K562 treated with DMSO at 1 percent for 4 hours (cell line): ENCODE results near the gene TCF19. TPM values are rescaled to one million over a fixed set of nuclear protein-coding genes. Genes with fewer than 3 reads are reported as not detected.

ENCODE experiments used
- total RNA-seq: library from RNA; unstranded; fragments of 300-600 nt; gene quantifications from 2 replicates; pipeline ENCODE4 v1.2.3, GENCODE V29; 2022; ENCODE audit not compliant: insufficient read depth

Gene TCF19, protein sequence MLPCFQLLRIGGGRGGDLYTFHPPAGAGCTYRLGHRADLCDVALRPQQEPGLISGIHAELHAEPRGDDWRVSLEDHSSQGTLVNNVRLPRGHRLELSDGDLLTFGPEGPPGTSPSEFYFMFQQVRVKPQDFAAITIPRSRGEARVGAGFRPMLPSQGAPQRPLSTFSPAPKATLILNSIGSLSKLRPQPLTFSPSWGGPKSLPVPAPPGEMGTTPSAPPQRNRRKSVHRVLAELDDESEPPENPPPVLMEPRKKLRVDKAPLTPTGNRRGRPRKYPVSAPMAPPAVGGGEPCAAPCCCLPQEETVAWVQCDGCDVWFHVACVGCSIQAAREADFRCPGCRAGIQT
- 51.6 and 53.6 TPM in 2 replicates for total RNA-seq

DNA sequence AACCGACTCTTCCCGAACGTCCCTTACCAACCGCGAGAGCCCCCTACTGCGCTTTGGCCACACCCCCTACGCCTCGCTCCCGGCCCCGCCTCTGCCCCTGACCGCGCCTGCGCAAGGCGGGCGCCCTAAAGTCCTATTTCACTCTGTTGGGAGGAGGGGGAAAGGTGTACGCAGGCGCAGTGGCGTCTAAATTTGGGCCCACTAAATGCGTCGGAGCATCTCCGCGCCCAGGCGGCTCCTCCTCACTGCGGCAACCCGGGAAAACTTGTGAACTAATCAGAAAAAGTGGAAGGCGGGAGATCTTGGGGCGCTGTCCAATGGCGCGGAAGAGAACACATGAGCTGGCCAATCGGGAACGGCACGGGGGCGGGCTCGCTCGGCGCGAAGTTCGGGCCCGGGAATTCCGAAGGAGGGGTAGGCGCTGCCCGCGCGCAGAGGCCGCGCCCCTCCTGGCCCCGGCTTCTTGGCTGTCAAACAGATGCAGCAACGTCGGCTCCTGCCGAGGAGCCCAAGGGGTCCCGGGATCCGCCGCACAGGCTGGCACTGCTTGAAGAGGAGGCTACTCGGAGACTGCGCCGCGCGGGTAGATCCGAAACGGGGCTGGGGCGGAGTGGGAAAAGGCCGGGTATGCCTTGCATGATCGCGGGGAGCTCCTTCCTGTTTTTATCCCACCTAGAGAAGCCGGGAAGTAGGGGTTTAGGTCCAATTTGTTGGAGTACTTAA, at the start of gene TCF19:
Gene TCF19, plus strand, starts transcription at position 450 of the 723 bp plus-strand sequence. CDS start 881 bp downstream, outside the sequence.

GRCh38 chr6:31112478-31112877, 45.9 kb upstream of the TCF19 start, which contains the start of gene C6orf15:
Gene C6orf15 (minus strand): TSS chr6:31112575. CDS start chr6:31112555, 20 bp downstream.

DNA sequence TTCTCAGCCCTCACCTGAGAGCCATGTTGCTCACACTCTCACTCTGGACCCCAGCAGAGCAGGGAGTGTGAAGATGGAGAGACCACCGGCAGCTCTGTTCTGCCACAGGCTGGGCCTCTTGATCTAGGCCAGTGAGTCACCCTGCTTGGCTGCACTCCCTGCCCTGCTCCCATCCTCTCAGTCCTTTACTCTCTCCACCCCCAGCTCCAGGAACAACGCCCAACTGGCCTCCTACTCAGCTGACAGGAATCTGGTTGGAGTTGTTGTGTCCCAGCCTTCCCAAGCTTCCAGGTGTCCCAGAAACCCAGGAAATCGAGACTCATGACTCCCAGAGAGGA, 43.9 kb upstream of the TCF19 start, which contains the start of gene PSORS1C1:
Gene PSORS1C1, plus strand, starts transcription at position 260 of the 338 bp plus-strand sequence. CDS start 14,833 bp downstream, outside the sequence.

DNA sequence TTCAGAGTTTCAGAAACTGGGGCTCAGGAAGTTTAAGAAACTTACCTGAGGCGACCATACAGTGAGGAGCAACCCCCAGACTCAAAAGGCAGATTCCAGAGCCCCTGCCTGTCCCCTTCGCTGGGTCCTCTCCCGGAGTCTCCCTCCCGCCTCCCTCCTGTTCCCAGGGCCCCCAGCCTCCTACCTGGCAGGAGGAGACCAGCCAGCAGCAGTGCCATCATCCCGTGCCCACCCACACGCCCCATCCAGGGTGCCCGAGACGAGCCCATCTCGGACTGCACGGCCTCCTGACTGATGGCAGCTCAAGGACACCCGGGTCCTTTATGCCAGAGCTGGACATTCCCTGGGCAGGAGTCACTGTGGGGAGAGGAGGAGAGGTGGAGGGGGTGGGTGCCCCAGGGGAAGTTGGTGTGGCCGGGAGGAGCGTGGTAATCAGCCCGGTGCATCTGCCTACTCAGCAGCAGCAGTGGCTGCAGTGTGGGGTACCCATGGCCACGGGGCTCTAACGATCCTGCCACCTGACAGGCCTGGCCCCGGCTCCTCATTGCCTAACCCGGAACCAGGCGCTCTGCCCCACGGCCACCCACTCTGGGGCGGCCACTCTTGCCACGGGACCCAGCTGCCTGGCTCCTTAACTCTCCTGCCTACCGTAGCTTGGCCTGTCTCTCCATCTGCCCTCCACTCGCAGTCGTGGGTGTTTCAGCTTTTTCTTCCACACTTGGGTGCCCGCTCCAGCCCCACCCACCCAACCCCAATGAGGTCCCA, 38.1 kb upstream of the TCF19 start, which contains the start of gene CDSN:
Gene CDSN, minus strand, starts transcription at position 296 of the 765 bp plus-strand sequence. Its CDS starts 27 bp downstream, at position 269.

GRCh38 chr6:31138982-31139381, 19.4 kb upstream of the TCF19 start, which contains the start of gene PSORS1C2:
Gene PSORS1C2 (minus strand): TSS chr6:31139066. CDS start chr6:31139026, 40 bp downstream.

GRCh38 chr6:31157513-31158139, 763 bp upstream of the TCF19 start, which contains the start of gene CCHCR1:
Gene CCHCR1 (minus strand): TSS chr6:31157802. CDS start chr6:31157600, 202 bp downstream.

DNA sequence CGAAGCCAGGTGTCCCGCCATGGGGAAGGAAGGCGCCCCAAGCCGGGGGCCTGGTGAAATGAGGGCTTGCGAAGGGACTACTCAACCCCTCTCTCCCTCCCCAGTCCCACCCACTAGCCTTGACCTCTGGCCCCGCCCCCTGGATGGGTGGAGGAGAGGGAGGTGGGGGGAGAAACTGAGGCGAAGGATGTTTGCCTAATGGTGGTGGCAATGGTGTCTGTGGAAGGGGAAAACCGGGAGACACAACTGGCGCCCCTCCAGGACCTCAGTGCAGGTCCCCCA, 12.2 kb downstream of the TCF19 start, which contains the start of gene POU5F1:
Gene POU5F1, minus strand, starts transcription at position 83 of the 282 bp plus-strand sequence. Its CDS starts 62 bp downstream, at position 21.

Other genes with a start within 250 kb of the TCF19 start
- 43.6 and 50.5 TPM in 2 replicates for gene VARS2, start 244.4 kb upstream of the TCF19 start, total RNA-seq
- not detected in 2 replicates for gene SFTA2, start 226.4 kb upstream of the TCF19 start, total RNA-seq
- not detected in 2 replicates for gene MUCL3, start 217.6 kb upstream of the TCF19 start, total RNA-seq
- not detected in 2 replicates for gene MUC21, start 174.9 kb upstream of the TCF19 start, total RNA-seq
- not detected in 2 replicates for gene MUC22, start 148.1 kb upstream of the TCF19 start, total RNA-seq
- not detected in 2 replicates for gene C6orf15, start 46.0 kb upstream of the TCF19 start, total RNA-seq
- not detected in 2 replicates for gene PSORS1C1, start 43.8 kb upstream of the TCF19 start, total RNA-seq
- not detected in 2 replicates for gene CDSN, start 38.1 kb upstream of the TCF19 start, total RNA-seq
- gene PSORS1C2, start 19.5 kb upstream of the TCF19 start, total RNA-seq: not detected in 2 replicates
- gene CCHCR1, start 787 bp upstream of the TCF19 start, total RNA-seq: 28.8 and 34.8 TPM in 2 replicates
- 0.34 TPM in 1 of 2 replicates, not detected in the other for gene POU5F1, start 12.1 kb downstream of the TCF19 start, total RNA-seq
- gene HLA-C, start 113.5 kb downstream of the TCF19 start, total RNA-seq: 21.1 and 22.6 TPM in 2 replicates
- 3.0 and 3.9 TPM in 2 replicates for gene HLA-B, start 198.6 kb downstream of the TCF19 start, total RNA-seq
- 24.3 and 25.4 TPM in 2 replicates for gene MICA, start 245.0 kb downstream of the TCF19 start, total RNA-seq